DLD1 (cell line): ENCODE data around the gene COX4I1.
"Not testable (repeated sequence)": the region's sequence is repeated elsewhere in the genome, so short reads cannot be mapped to it uniquely, and the experiment has no call there.

Experiments
- in situ Hi-C: cut with HindIII; loops from 2 replicates; pipeline ENCODE4 v1.10.0; 2017; ENCODE audit warnings: low sequenced_read_pairs

The COX4I1 gene

GRCh38 chr16:85798283-85798776 is 1.2 kb upstream of the COX4I1 start:
- in situ Hi-C loops, result no loop called here

- in situ Hi-C loops, result no loop called here
Observed at GRCh38 chr16:85798901-85799496, 496 bp upstream of the COX4I1 start.

GRCh38 chr16:85800321-85800669 is 800 bp downstream of the COX4I1 start:
- in situ Hi-C loops, result no loop called here

GRCh38 chr16:85803570-85803969 is 4.1 kb downstream of the COX4I1 start:
- in situ Hi-C loops, result no loop called here

GRCh38 chr16:85805442-85806045 is 6.0 kb downstream of the COX4I1 start:
- in situ Hi-C loops, result no loop called here

- in situ Hi-C loops, result no loop called here
Observed at GRCh38 chr16:85806539-85806938, 7.0 kb downstream of the COX4I1 start.

- in situ Hi-C loops, result not testable (repeated sequence)
Observed at GRCh38 chr16:85807340-85807739, 7.8 kb downstream of the COX4I1 start.

GRCh38 chr16:85808104-85808503 is 8.6 kb downstream of the COX4I1 start:
- in situ Hi-C loops, result not testable (repeated sequence)

- in situ Hi-C loops, result no loop called here
Observed at GRCh38 chr16:85808926-85809325, 9.4 kb downstream of the COX4I1 start.

- in situ Hi-C loops, result no loop called here
Observed at GRCh38 chr16:85809645-85810044, 10.2 kb downstream of the COX4I1 start.

- in situ Hi-C loops, result no loop called here
Observed at GRCh38 chr16:85810097-85810741, 10.7 kb downstream of the COX4I1 start.

GRCh38 chr16:85810742-85811115 is 11.2 kb downstream of the COX4I1 start:
- in situ Hi-C loops, result no loop called here

- in situ Hi-C loops, result no loop called here
Observed at GRCh38 chr16:85812031-85812807, 12.7 kb downstream of the COX4I1 start.

- in situ Hi-C loops, result no loop called here
Observed at GRCh38 chr16:85812811-85813700, 13.6 kb downstream of the COX4I1 start.

- in situ Hi-C loops, result no loop called here
Observed at GRCh38 chr16:85816159-85816558, 16.7 kb downstream of the COX4I1 start.

- in situ Hi-C loops, result not testable (repeated sequence)
Observed at GRCh38 chr16:85817195-85817594, 17.7 kb downstream of the COX4I1 start.

GRCh38 chr16:85819245-85819644 is 19.8 kb downstream of the COX4I1 start:
- in situ Hi-C loops, result no loop called here

GRCh38 chr16:85819771-85820170 is 20.3 kb downstream of the COX4I1 start:
- in situ Hi-C loops, result no loop called here

GRCh38 chr16:85820604-85821372 is 21.3 kb downstream of the COX4I1 start:
- in situ Hi-C loops, result no loop called here
